ENCODE data around the gene EDEM2. TPM values are rescaled to one million over a fixed set of nuclear protein-coding genes. Genes with fewer than 3 reads are reported as not detected.

Gene EDEM2
- polyA plus RNA-seq, 1 donor from 2014 or later = 13.3 TPM

- Histone ChIP-seq H3K79me2 (replicated peaks; ENCODE audit: insufficient read depth, low read length) (no peaks in the 10 kb centered on the region), H3K27ac (ENCODE audit: low read length) (no peak overlapping the region), H3K36me3 (ENCODE audit: insufficient read depth, low read length) (no peaks in the 10 kb centered on the region), H3K4me3 (ENCODE audit: low read length) (no peak overlapping the region), H2AFZ (ENCODE audit: low read depth, low read length) (no peak overlapping the region), H3K9me2 (ENCODE audit: insufficient read depth, low read length) (no peaks in the 10 kb centered on the region), H3K9me3 (ENCODE audit: low read length) (no peaks in the 10 kb centered on the region), H3K27me3 (ENCODE audit: insufficient read depth, low read depth, low read length) (no peaks in the 10 kb centered on the region), H3K9ac (ENCODE audit: low read length) (no peak overlapping the region), H4K20me1 (ENCODE audit: insufficient read depth) (no peaks in the 10 kb centered on the region), H3K4me2 (ENCODE audit: low read length) (no peak overlapping the region), H3F3A (ENCODE audit: insufficient read depth, low read length, poor library complexity, severe bottlenecking) (no peaks in the 10 kb centered on the region)
- TF ChIP-seq MXI1 (conservative IDR thresholded peaks at IDR 0.05; ENCODE audit: poor library complexity, severe bottlenecking) (no peak), SMC3 (conservative IDR thresholded peaks at IDR 0.05; ENCODE audit: poor library complexity) (no peak), EP300 (conservative IDR thresholded peaks at IDR 0.05; ENCODE audit: poor library complexity, severe bottlenecking) (no peak), TAF1 (IDR thresholded peaks at IDR 0.05; ENCODE audit: low read depth) (no peak), EZH2 (IDR thresholded peaks at IDR 0.05; ENCODE audit: borderline replicate concordance, insufficient read depth, low read length, poor library complexity, severe bottlenecking) (no peak), CTCF (IDR thresholded peaks at IDR 0.05; ENCODE audit: poor library complexity, severe bottlenecking) (no peak), POLR2AphosphoS5 (IDR thresholded peaks at IDR 0.05) (no peak), RAD21 (conservative IDR thresholded peaks at IDR 0.05) (no peak), REST (IDR thresholded peaks at IDR 0.05; ENCODE audit: borderline replicate concordance) (no peak)
Measured at GRCh38 chr20:35133031-35133430, 14.1 kb downstream of the EDEM2 start.

- Histone ChIP-seq H4K20me1 (ENCODE audit: insufficient read depth) (no peaks in the 10 kb centered on the region), H3F3A (ENCODE audit: insufficient read depth, low read length, poor library complexity, severe bottlenecking) (no peaks in the 10 kb centered on the region), H3K9me3 (ENCODE audit: low read length) (no peaks in the 10 kb centered on the region), H3K27ac (ENCODE audit: low read length) (no peak overlapping the region), H3K9ac (ENCODE audit: low read length) (no peak overlapping the region), H3K27me3 (ENCODE audit: insufficient read depth, low read depth, low read length) (no peaks in the 10 kb centered on the region), H3K36me3 (ENCODE audit: insufficient read depth, low read length) (no peaks in the 10 kb centered on the region), H3K4me2 (ENCODE audit: low read length) (no peak overlapping the region), H3K79me2 (replicated peaks; ENCODE audit: insufficient read depth, low read length) (no peaks in the 10 kb centered on the region), H3K9me2 (ENCODE audit: insufficient read depth, low read length) (no peaks in the 10 kb centered on the region), H2AFZ (ENCODE audit: low read depth, low read length) (no peak overlapping the region), H3K4me3 (ENCODE audit: low read length) (no peak overlapping the region)
- TF ChIP-seq MXI1 (conservative IDR thresholded peaks at IDR 0.05; ENCODE audit: poor library complexity, severe bottlenecking) (no peak), POLR2AphosphoS5 (IDR thresholded peaks at IDR 0.05) (no peak), SMC3 (conservative IDR thresholded peaks at IDR 0.05; ENCODE audit: poor library complexity) (no peak), CTCF (IDR thresholded peaks at IDR 0.05; ENCODE audit: poor library complexity, severe bottlenecking) (no peak), TAF1 (IDR thresholded peaks at IDR 0.05; ENCODE audit: low read depth) (no peak), EP300 (conservative IDR thresholded peaks at IDR 0.05; ENCODE audit: poor library complexity, severe bottlenecking) (no peak), EZH2 (IDR thresholded peaks at IDR 0.05; ENCODE audit: borderline replicate concordance, insufficient read depth, low read length, poor library complexity, severe bottlenecking) (no peak), RAD21 (conservative IDR thresholded peaks at IDR 0.05) (no peak), REST (IDR thresholded peaks at IDR 0.05; ENCODE audit: borderline replicate concordance) (no peak)
Measured at GRCh38 chr20:35131934-35132333, 15.2 kb downstream of the EDEM2 start.

All from neural cell (in vitro differentiated cells).